GM23338 (cell line): ENCODE measurements around the gene OR11H7.

Source experiments
- CREB1 ChIP-seq: fragments of 250-450 bp; sonication (Bioruptor Pico); IDR thresholded peaks from 2 replicates; pipeline ENCODE4 v1.5.0; 2020; ENCODE audit warnings: low read depth, mild to moderate bottlenecking, moderate library complexity
- EZH2 ChIP-seq: fragments of 200-600 bp; sonication (generic); IDR thresholded peaks from one replicate; pipeline ENCODE4 v1.8.0; 2017; ENCODE audit warnings: antibody characterized with exemption, mild to moderate bottlenecking, low read depth; ENCODE audit not compliant: unreplicated experiment
- EZH2phosphoT487 ChIP-seq: fragments of 200-600 bp; sonication (generic); IDR thresholded peaks from one replicate; pipeline ENCODE4 v1.8.1; 2018; ENCODE audit warnings: antibody characterized with exemption; ENCODE audit not compliant: unreplicated experiment
- JUNB ChIP-seq: IDR thresholded peaks from one replicate; pipeline ENCODE4 v1.6.1; 2016; ENCODE audit warnings: antibody characterized with exemption; ENCODE audit not compliant: unreplicated experiment
- POLR2AphosphoS5 ChIP-seq: IDR thresholded peaks from 2 replicates; pipeline ENCODE4 v1.6.1; 2016; ENCODE audit warnings: antibody characterized with exemption, low read depth
- ZNF331 ChIP-seq: fragments of 250-450 bp; sonication (Bioruptor Pico); IDR thresholded peaks from 2 replicates; pipeline ENCODE4 v1.5.0; 2020; ENCODE audit warnings: low read depth, mild to moderate bottlenecking, moderate library complexity
- TF ChIP-seq, protein P1 (sequence below), 2 experiments: fragments of 200-600 bp in 1 of 2; sonication (generic) in 1 of 2; conservative IDR thresholded peaks; 2 replicates each; pipeline versions ENCODE4 v1.5.1 to v1.6.1; 2016 to 2017; ENCODE audit warnings: antibody characterized with exemption in 2 of 2, low read depth in 2 of 2, mild to moderate bottlenecking in 2 of 2, moderate library complexity in 1 of 2
- TF ChIP-seq, protein P2 (sequence below): IDR thresholded peaks from 2 replicates; pipeline ENCODE4 v1.6.1; 2016; ENCODE audit warnings: antibody characterized with exemption
- TF ChIP-seq, protein P3 (sequence below): IDR thresholded peaks from one replicate; pipeline ENCODE4 v1.6.1; 2018; ENCODE audit warnings: antibody characterized with exemption; ENCODE audit not compliant: unreplicated experiment

DNA sequence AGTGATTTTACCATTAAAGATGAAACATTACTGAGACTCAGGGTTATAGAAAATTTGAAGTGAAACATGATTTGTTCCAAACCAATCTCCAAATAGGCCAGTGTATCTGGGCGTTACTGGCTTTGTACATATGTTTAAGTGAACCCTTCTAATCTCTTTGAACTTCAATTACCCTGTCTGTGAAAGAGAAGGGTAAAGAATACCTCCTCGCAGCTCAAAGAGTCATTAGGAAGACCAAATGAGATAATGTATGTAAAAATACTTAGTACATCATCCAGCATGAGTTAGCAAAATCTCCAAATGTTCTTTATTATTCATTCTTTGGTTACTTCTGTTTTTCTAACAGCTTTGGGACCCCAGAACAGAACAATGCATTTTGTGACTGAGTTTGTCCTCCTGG, 5.4 kb upstream of the OR11H7 start, which contains the start of gene OR11H6:
- no peak for TF ChIP-seq EZH2
- TF ChIP-seq POLR2AphosphoS5: no peak
- TF ChIP-seq, protein P1, sequence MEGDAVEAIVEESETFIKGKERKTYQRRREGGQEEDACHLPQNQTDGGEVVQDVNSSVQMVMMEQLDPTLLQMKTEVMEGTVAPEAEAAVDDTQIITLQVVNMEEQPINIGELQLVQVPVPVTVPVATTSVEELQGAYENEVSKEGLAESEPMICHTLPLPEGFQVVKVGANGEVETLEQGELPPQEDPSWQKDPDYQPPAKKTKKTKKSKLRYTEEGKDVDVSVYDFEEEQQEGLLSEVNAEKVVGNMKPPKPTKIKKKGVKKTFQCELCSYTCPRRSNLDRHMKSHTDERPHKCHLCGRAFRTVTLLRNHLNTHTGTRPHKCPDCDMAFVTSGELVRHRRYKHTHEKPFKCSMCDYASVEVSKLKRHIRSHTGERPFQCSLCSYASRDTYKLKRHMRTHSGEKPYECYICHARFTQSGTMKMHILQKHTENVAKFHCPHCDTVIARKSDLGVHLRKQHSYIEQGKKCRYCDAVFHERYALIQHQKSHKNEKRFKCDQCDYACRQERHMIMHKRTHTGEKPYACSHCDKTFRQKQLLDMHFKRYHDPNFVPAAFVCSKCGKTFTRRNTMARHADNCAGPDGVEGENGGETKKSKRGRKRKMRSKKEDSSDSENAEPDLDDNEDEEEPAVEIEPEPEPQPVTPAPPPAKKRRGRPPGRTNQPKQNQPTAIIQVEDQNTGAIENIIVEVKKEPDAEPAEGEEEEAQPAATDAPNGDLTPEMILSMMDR (conservative IDR thresholded peaks at IDR 0.05; ENCODE audit: low read depth in 2 of 2): no peak
- TF ChIP-seq ZNF331 (CRISPR knock-in tag): no peak
- TF ChIP-seq, protein P2, sequence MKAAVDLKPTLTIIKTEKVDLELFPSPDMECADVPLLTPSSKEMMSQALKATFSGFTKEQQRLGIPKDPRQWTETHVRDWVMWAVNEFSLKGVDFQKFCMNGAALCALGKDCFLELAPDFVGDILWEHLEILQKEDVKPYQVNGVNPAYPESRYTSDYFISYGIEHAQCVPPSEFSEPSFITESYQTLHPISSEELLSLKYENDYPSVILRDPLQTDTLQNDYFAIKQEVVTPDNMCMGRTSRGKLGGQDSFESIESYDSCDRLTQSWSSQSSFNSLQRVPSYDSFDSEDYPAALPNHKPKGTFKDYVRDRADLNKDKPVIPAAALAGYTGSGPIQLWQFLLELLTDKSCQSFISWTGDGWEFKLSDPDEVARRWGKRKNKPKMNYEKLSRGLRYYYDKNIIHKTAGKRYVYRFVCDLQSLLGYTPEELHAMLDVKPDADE: no peak
- TF ChIP-seq EZH2phosphoT487: no peak
- TF ChIP-seq, protein P3, sequence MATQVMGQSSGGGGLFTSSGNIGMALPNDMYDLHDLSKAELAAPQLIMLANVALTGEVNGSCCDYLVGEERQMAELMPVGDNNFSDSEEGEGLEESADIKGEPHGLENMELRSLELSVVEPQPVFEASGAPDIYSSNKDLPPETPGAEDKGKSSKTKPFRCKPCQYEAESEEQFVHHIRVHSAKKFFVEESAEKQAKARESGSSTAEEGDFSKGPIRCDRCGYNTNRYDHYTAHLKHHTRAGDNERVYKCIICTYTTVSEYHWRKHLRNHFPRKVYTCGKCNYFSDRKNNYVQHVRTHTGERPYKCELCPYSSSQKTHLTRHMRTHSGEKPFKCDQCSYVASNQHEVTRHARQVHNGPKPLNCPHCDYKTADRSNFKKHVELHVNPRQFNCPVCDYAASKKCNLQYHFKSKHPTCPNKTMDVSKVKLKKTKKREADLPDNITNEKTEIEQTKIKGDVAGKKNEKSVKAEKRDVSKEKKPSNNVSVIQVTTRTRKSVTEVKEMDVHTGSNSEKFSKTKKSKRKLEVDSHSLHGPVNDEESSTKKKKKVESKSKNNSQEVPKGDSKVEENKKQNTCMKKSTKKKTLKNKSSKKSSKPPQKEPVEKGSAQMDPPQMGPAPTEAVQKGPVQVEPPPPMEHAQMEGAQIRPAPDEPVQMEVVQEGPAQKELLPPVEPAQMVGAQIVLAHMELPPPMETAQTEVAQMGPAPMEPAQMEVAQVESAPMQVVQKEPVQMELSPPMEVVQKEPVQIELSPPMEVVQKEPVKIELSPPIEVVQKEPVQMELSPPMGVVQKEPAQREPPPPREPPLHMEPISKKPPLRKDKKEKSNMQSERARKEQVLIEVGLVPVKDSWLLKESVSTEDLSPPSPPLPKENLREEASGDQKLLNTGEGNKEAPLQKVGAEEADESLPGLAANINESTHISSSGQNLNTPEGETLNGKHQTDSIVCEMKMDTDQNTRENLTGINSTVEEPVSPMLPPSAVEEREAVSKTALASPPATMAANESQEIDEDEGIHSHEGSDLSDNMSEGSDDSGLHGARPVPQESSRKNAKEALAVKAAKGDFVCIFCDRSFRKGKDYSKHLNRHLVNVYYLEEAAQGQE: no peak
- TF ChIP-seq JUNB: no peak
- no peak for TF ChIP-seq CREB1 (CRISPR knock-in tag)
